ENCODE results near the gene UBXN10.

GRCh38 chr1:20150326-20150705 lies 35.6 kb upstream of the UBXN10 start:
- no peak for TF ChIP-seq POLR2AphosphoS5 (IDR thresholded peaks at IDR 0.05)
- no peak for TF ChIP-seq CTCF (IDR thresholded peaks at IDR 0.05)
- TF ChIP-seq POLR2A (IDR thresholded peaks at IDR 0.05), result no peak
